Measurements from ENCODE around the gene RTN4.

- no peak for TF ChIP-seq POLR2AphosphoS5 (IDR thresholded peaks at IDR 0.05; ENCODE audit: low read depth, low read length)
- TF ChIP-seq REST (IDR thresholded peaks at IDR 0.05; ENCODE audit: insufficient read depth in 1 of 2, low read depth in 2 of 2, low read length in 2 of 2), result no peak
- no peak for TF ChIP-seq SIN3A (IDR thresholded peaks at IDR 0.05; ENCODE audit: borderline replicate concordance, insufficient read depth, low read length)
- TF ChIP-seq FOXP2 (optimal IDR thresholded peaks at IDR 0.05; ENCODE audit: borderline replicate concordance, extremely low read depth, extremely low read length, insufficient read depth), result no peak
- TF ChIP-seq TAF1 (IDR thresholded peaks at IDR 0.05; ENCODE audit: borderline replicate concordance, insufficient read depth, low read length), result no peak
Measured at GRCh38 chr2:54977149-54977548, 73.1 kb downstream of the RTN4 start.

All from PFSK-1 (cell line).